Activated CD4-positive, alpha-beta T cell treated with anti-CD3 and anti-CD28 coated beads, Interleukin-2, amount 10 ng/mL, durations not matched to agents 7 days and 5 days (primary cell): ENCODE data around the gene TAGLN2. TPM values are rescaled to one million over a fixed set of nuclear protein-coding genes. Genes with fewer than 3 reads are reported as not detected.
A peak's percentile ranks its signal among the peaks of the same experiment; 100 is the strongest.

Experiments
- CTCF ChIA-PET: fragments of 350-600 bp; sonication (Branson Sonifier 250); formaldehyde crosslinking; loops from one replicate; lab custom pipeline; 2021; ENCODE audit warnings: antibody characterized with exemption; lab: Charles Lee
- POLR2A ChIA-PET: fragments of 350-600 bp; sonication (Branson Sonifier 250); formaldehyde crosslinking; loops from one replicate; lab custom pipeline; 2021; ENCODE audit warnings: antibody characterized with exemption; lab: Charles Lee
- DNase-seq: peaks from one replicate; pipeline ENCODE4 v3.0.0-alpha.2; 2020
- H3K27ac Mint-ChIP-seq: one replicate; pipeline ENCODE4 v1.8.0; 2021; ENCODE audit warnings: mild to moderate bottlenecking, moderate library complexity, mixed read lengths
- H3K27me3 Mint-ChIP-seq: one replicate; pipeline ENCODE4 v1.8.0; 2021; ENCODE audit warnings: mixed read lengths
- H3K36me3 Mint-ChIP-seq: one replicate; pipeline ENCODE4 v1.8.0; 2021; ENCODE audit warnings: low read depth, mixed read lengths
- H3K4me1 Mint-ChIP-seq: one replicate; pipeline ENCODE4 v1.8.0; 2021; ENCODE audit warnings: mixed read lengths
- H3K4me3 Mint-ChIP-seq: one replicate; pipeline ENCODE4 v1.8.0; 2021; ENCODE audit warnings: mild to moderate bottlenecking, moderate library complexity, mixed read lengths
- H3K9me3 Mint-ChIP-seq: one replicate; pipeline ENCODE4 v1.8.0; 2021; ENCODE audit warnings: mixed read lengths
- total RNA-seq, 2 experiments: library from RNA; stranded (reverse); gene quantifications; one replicate each; pipeline ENCODE4 v1.2.3, GENCODE V29; 2021

TAGLN2 gene
- total RNA-seq, 2 experiments from 2014 or later, result 429 to 461 TPM

- DNase-seq, result no peak
- Mint-ChIP-seq H3K4me1 (peaks cover 8% of the 10 kb centered on the region), H3K36me3 (no peaks in the 10 kb centered on the region), H3K9me3 (no peaks in the 10 kb centered on the region), H3K27me3 (peaks cover 11% of the 10 kb centered on the region), H3K27ac (no peak overlapping the region), H3K4me3 (no peak overlapping the region)
- POLR2A ChIA-PET, result no interaction called here
- CTCF ChIA-PET, result no interaction called here
Measured at GRCh38 chr1:159959451-159959850, 34.1 kb upstream of the TAGLN2 start.

GRCh38 chr1:159958719-159959380, 33.5 kb upstream of the TAGLN2 start:
- DNase-seq, result no peak
- Mint-ChIP-seq H3K9me3 (no peaks in the 10 kb centered on the region), H3K4me1 (peaks cover 8% of the 10 kb centered on the region), H3K4me3 (no peak overlapping the region), H3K27me3 (peaks cover 14% of the 10 kb centered on the region), H3K27ac (no peak overlapping the region), H3K36me3 (no peaks in the 10 kb centered on the region)
- ChIA-PET CTCF (interaction anchor here (0.8 kb wide), 1 partner anchor 101 kb away, joined by 3 read pairs; no protein-coding TSS in a partner anchor), POLR2A (no interaction called here)

- Mint-ChIP-seq H3K4me3 (no peak overlapping the region), H3K36me3 (no peaks in the 10 kb centered on the region), H3K27ac (no peak overlapping the region), H3K4me1 (peaks cover 8% of the 10 kb centered on the region), H3K27me3 (peaks cover 15% of the 10 kb centered on the region), H3K9me3 (no peaks in the 10 kb centered on the region)
- no peak for DNase-seq
- POLR2A ChIA-PET, result no interaction called here
- CTCF ChIA-PET, result interaction anchor here (0.6 to 1.3 kb wide), 4 partner anchors 12 to 548 kb away, joined by 3 to 4 read pairs (median 3); no protein-coding TSS in a partner anchor
Measured at GRCh38 chr1:159957824-159958268, 32.5 kb upstream of the TAGLN2 start.

GRCh38 chr1:159955456-159955855, 30.1 kb upstream of the TAGLN2 start:
- ChIA-PET CTCF (interaction anchor here (0.6 to 1.2 kb wide), 2 partner anchors 50 to 63 kb away, joined by 3 to 4 read pairs; no protein-coding TSS in a partner anchor), POLR2A (no interaction called here)
- Mint-ChIP-seq H3K4me1 (peaks cover 8% of the 10 kb centered on the region), H3K27me3 (peaks cover 22% of the 10 kb centered on the region), H3K9me3 (no peaks in the 10 kb centered on the region), H3K27ac (no peak overlapping the region), H3K36me3 (no peaks in the 10 kb centered on the region), H3K4me3 (no peak overlapping the region)
- no peak for DNase-seq

GRCh38 chr1:159953536-159954515, 28.5 kb upstream of the TAGLN2 start, which contains the start of gene SLAMF9:
SLAMF9 (minus strand) TSS chr1:159954237; CDS start chr1:159954137, 100 bp downstream.
- H3K4me3 Mint-ChIP-seq, result no peak within 1 kb of the TSS
- H3K27ac Mint-ChIP-seq, result no peak within 1 kb of the TSS
- H3K36me3 Mint-ChIP-seq, result no peaks in the 10 kb centered on the region
- ChIA-PET CTCF (no interaction called here), POLR2A (no interaction called here)
- H3K27me3 Mint-ChIP-seq, result peaks cover 22% of the 10 kb centered on the region
- peaks cover 3% of the 10 kb centered on the region for H3K4me1 Mint-ChIP-seq
- no peaks in the 10 kb centered on the region for H3K9me3 Mint-ChIP-seq
- no peak for DNase-seq

DNA sequence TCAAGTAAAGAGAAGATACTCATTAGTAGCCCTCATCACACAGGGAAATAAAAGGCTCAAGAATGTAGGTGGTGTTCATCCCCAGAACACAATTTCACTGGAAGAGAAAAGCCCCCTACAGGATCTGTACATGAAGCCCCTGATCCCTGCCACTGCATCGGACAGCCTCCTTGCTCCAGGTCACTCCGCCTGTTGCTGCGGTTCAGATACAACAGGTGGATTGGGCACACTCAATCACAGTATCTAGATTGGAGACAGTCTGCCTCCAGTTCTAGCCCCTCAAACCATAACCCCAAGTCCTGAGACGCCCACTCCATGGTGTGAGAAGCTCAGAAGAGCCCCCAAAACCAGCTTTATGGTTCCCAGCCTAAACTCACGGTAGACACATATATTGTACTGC, 27.6 kb upstream of the TAGLN2 start:
- no peak overlapping the region for H3K4me3 Mint-ChIP-seq
- H3K36me3 Mint-ChIP-seq, result no peaks in the 10 kb centered on the region
- ChIA-PET CTCF (no interaction called here), POLR2A (interaction anchor here (0.6 kb wide), 1 partner anchor 154 kb away, joined by 3 read pairs; no protein-coding TSS in a partner anchor)
- no peaks in the 10 kb centered on the region for H3K9me3 Mint-ChIP-seq
- peaks cover 28% of the 10 kb centered on the region for H3K27me3 Mint-ChIP-seq
- no peaks in the 10 kb centered on the region for H3K4me1 Mint-ChIP-seq
- H3K27ac Mint-ChIP-seq, result no peak overlapping the region
- no peak for DNase-seq

- ChIA-PET POLR2A (no interaction called here), CTCF (interaction anchor here (1.4 kb wide), 1 partner anchor 153 kb away, joined by 4 read pairs; no protein-coding TSS in a partner anchor)
- Mint-ChIP-seq H3K36me3 (no peaks in the 10 kb centered on the region), H3K4me3 (no peak overlapping the region), H3K27me3 (peaks cover 37% of the 10 kb centered on the region), H3K27ac (no peak overlapping the region), H3K4me1 (no peaks in the 10 kb centered on the region), H3K9me3 (no peaks in the 10 kb centered on the region)
- DNase-seq, result no peak
Measured at GRCh38 chr1:159951551-159951950, 26.2 kb upstream of the TAGLN2 start.

DNA sequence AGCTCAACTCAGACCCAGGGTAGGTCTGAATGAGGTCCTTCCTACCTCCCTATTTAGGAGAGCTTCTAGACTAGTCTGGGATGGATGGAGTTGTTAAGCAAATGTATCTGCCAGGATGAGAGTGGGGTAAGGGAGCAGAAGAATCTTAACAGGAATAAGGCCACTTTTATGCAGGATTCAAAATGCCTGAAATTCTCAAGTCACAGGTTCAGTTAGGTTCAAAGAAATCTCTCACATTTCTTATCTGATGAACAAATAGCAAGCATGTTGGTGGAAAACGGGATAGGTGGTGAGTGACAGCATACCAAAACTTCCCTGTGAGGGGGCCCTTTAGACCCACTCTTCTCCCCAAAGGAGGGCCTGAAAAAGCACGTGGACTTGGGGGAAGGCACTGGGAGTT, 25.7 kb upstream of the TAGLN2 start:
- Mint-ChIP-seq H3K27me3 (peaks cover 43% of the 10 kb centered on the region), H3K9me3 (no peaks in the 10 kb centered on the region), H3K4me3 (no peak overlapping the region), H3K27ac (no peak overlapping the region), H3K36me3 (no peaks in the 10 kb centered on the region), H3K4me1 (peaks cover 2% of the 10 kb centered on the region)
- ChIA-PET POLR2A (no interaction called here), CTCF (interaction anchor here (1.3 to 1.4 kb wide), 2 partner anchors 10 to 153 kb away, joined by 3 to 4 read pairs; no protein-coding TSS in a partner anchor)
- no peak for DNase-seq

DNA sequence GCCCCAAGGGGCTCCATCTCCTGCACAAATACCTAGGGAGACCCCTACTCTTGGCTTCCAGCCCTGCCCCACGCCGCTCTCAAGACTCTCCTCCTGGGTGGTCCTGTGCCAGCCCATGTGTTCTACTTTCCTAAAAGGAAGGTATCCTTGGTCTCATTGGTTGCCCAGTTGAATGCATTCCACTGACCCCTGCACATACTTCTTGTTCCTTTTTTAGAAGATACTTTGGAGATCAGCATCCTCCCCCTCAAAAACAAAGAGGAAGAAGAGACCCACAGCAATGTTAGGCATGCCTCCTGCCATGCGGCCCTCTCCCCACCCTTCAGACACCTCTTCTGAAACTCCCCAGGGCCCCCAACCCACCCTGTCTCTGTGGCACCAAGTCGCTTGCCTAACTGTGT, 24.7 kb upstream of the TAGLN2 start:
- Mint-ChIP-seq H3K27ac (no peak overlapping the region), H3K9me3 (no peaks in the 10 kb centered on the region), H3K36me3 (no peaks in the 10 kb centered on the region), H3K4me3 (no peak overlapping the region), H3K27me3 (peaks cover 46% of the 10 kb centered on the region), H3K4me1 (peaks cover 8% of the 10 kb centered on the region)
- ChIA-PET POLR2A (no interaction called here), CTCF (interaction anchor here (1.3 kb wide), 1 partner anchor 9 kb away, joined by 3 read pairs; no protein-coding TSS in a partner anchor)
- no peak for DNase-seq

DNA sequence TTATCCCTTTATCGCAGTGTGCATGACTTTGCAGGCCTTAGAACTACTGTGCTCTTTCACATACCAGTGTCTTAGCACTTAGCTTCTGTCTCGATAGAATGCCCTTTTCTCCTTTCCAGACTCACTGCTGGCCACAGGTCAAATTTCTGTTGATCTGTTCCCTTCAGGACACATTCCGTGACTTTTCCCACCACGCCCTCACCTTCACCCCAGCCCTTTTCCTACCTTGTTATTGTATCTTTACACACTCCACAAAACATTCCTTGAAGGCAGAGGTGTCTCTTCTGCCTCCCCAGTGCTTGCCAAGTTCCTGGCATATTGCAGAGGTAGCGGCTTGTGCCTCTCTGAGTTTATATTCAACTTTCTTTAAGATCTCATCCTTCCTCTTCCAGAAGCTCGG, 23.8 kb upstream of the TAGLN2 start:
- ChIA-PET CTCF (no interaction called here), POLR2A (no interaction called here)
- peaks cover 51% of the 10 kb centered on the region for H3K27me3 Mint-ChIP-seq
- no peak overlapping the region for H3K27ac Mint-ChIP-seq
- no peak overlapping the region for H3K4me3 Mint-ChIP-seq
- H3K36me3 Mint-ChIP-seq, result no peaks in the 10 kb centered on the region
- peaks cover 12% of the 10 kb centered on the region for H3K4me1 Mint-ChIP-seq
- no peaks in the 10 kb centered on the region for H3K9me3 Mint-ChIP-seq
- no peak for DNase-seq

DNA sequence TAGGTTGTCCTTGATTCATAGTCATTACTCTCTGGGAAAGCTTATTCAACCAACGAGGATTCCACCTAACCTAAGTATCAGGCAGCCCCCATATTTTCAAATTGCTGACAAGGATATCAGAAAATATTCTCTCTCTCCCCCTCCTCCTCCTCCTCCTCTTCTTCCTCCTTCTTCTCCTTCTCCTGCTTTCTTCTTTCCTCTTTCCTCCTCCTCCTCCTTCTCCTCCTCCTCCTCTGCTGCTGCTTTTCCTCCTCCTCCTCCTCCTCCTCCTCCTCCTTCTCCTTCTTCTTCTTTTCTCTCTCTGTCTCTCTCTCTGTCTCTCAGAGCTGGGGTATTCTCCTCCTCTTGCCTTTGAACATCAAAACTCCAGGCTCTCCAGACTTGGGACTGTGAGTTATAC, 22.6 kb upstream of the TAGLN2 start:
- POLR2A ChIA-PET, result no interaction called here
- Mint-ChIP-seq H3K36me3 (no peaks in the 10 kb centered on the region), H3K4me1 (peaks cover 12% of the 10 kb centered on the region), H3K4me3 (no peak overlapping the region), H3K9me3 (no peaks in the 10 kb centered on the region), H3K27me3 (peaks cover 57% of the 10 kb centered on the region), H3K27ac (no peak overlapping the region)
- DNase-seq, result no peak
- CTCF ChIA-PET, result interaction anchor here (0.6 kb wide), 1 partner anchor 433 kb away, joined by 3 read pairs; no protein-coding TSS in a partner anchor

DNA sequence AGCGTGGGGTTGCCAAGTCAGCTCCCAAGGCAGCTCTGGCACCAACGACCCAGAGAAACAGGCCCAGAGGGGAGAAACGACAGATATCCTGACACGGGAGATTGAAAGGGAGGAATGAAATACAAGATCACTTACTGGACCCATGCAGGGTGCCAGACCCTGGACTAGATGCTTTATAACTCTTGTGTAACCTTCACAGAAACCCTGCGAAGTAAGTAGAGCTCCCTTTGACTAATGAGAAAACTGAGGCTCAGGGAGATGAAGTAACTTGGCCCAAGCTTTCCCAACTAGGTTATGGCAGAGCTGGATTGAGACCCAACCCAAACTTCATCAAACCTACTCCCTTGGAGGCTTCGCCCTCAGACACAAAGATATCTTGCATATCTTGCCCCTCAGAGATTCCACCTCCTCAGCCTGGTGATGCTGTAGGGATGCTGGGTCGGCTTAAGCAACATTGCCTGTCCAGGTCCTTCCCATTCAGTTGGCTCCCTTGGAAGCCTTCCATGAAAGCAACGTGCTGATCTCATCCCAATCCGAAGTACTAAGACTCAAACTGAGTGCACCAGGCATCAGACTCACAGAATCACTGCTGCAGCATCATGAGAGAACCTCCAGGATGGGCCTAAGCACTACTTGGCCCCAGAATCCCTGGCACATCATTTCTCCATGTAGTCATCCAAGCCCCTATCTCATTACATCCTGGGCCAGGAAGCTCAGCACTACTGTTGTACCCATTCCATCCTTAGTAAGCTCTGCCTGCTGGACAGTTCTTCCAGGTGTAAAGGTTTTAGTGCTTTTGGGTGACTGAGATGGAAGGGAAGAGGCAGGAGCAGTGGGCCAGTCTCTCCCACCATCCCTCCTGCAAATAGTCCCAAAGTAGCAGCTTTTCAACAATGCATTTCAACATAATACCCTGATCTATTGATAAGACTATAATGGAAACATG, 21.2 kb upstream of the TAGLN2 start:
- Mint-ChIP-seq H3K9me3 (no peaks in the 10 kb centered on the region), H3K27ac (no peak overlapping the region), H3K4me3 (peak overlapping the region; percentile 15), H3K4me1 (peaks cover 12% of the 10 kb centered on the region), H3K36me3 (no peaks in the 10 kb centered on the region), H3K27me3 (peaks cover 59% of the 10 kb centered on the region)
- CTCF ChIA-PET, result interaction anchor here (0.6 to 2.2 kb wide), 5 partner anchors 11 to 162 kb away, joined by 3 to 8 read pairs (median 4); partner anchors contain the start of gene TAGLN2
- POLR2A ChIA-PET, result no interaction called here
- no peak for DNase-seq
